Stomach smooth muscle (tissue), 2 donors: ENCODE results near the gene SPATA9.
"Not testable (repeated sequence)": the region's sequence is repeated elsewhere in the genome, so short reads cannot be mapped to it uniquely, and the experiment has no call there.

ENCODE experiments used
- H3K27ac ChIP-seq: one replicate; pipeline ENCODE4 v1.7.0; 2013; ENCODE audit warnings: mild to moderate bottlenecking, low read length, inconsistent platforms
- H3K27me3 ChIP-seq, 2 donors: one replicate each; pipeline ENCODE4 v1.7.0; 2013; ENCODE audit warnings: low read length in 2 of 2; ENCODE audit not compliant: insufficient read depth in 2 of 2, control insufficient read depth in 1 of 2
- H3K36me3 ChIP-seq, 2 donors: one replicate each; pipeline ENCODE4 v1.7.0; 2013; ENCODE audit warnings: low read length in 2 of 2; ENCODE audit not compliant: control insufficient read depth in 2 of 2, insufficient read depth in 2 of 2
- H3K4me1 ChIP-seq: one replicate; pipeline ENCODE4 v1.7.0; 2013; ENCODE audit warnings: low read length; ENCODE audit not compliant: control insufficient read depth, insufficient read depth
- H3K4me3 ChIP-seq, 2 donors: one replicate each; pipeline ENCODE4 v1.7.0; 2013; ENCODE audit warnings: low read length in 2 of 2
- H3K9ac ChIP-seq, 2 donors: one replicate each; pipeline ENCODE4 v1.7.0; 2013; ENCODE audit warnings: low read length in 2 of 2, mild to moderate bottlenecking in 1 of 2
- H3K9me3 ChIP-seq, 2 donors: one replicate each; pipeline ENCODE4 v1.7.0; 2013; ENCODE audit warnings: low read length in 2 of 2; ENCODE audit not compliant: control insufficient read depth in 2 of 2
- donor health status: healthy.
- donor health status: Pancreatic carcinoma.

The SPATA9 gene

GRCh38 chr5:95706196-95706595, 23.4 kb upstream of the SPATA9 start:
- H3K4me1 ChIP-seq, H3K27ac ChIP-seq, H3K4me3 ChIP-seq, H3K9ac ChIP-seq, H3K27me3 ChIP-seq, H3K9me3 ChIP-seq, H3K36me3 ChIP-seq: not testable (repeated sequence)

- no peaks in the 10 kb centered on the region for H3K9me3 ChIP-seq
- H3K9ac ChIP-seq: no peak overlapping the region
- no peaks in the 10 kb centered on the region for H3K36me3 ChIP-seq
- H3K4me1 ChIP-seq: no peaks in the 10 kb centered on the region
- H3K27ac ChIP-seq: no peak overlapping the region
- no peaks in the 10 kb centered on the region for H3K27me3 ChIP-seq
- no peak overlapping the region for H3K4me3 ChIP-seq
These were observed 21.4 kb upstream of the SPATA9 start for GRCh38 chr5:95704150-95704549.

GRCh38 chr5:95701074-95701473, 18.3 kb upstream of the SPATA9 start:
- Histone ChIP-seq H3K9ac (no peak overlapping the region), H3K36me3 (no peaks in the 10 kb centered on the region), H3K4me3 (no peak overlapping the region), H3K9me3 (no peaks in the 10 kb centered on the region), H3K27ac (no peak overlapping the region), H3K27me3 (no peaks in the 10 kb centered on the region), H3K4me1 (no peaks in the 10 kb centered on the region)

GRCh38 chr5:95699337-95699736, 16.5 kb upstream of the SPATA9 start:
- no peak overlapping the region for H3K27ac ChIP-seq
- no peaks in the 10 kb centered on the region for H3K36me3 ChIP-seq
- H3K9ac ChIP-seq: no peak overlapping the region
- H3K27me3 ChIP-seq: no peaks in the 10 kb centered on the region
- H3K9me3 ChIP-seq: no peaks in the 10 kb centered on the region
- H3K4me1 ChIP-seq: no peaks in the 10 kb centered on the region
- H3K4me3 ChIP-seq: no peak overlapping the region

- Histone ChIP-seq H3K4me3 (no peak overlapping the region), H3K27ac (no peak overlapping the region), H3K36me3 (no peaks in the 10 kb centered on the region)
These were observed 15.2 kb upstream of the SPATA9 start for GRCh38 chr5:95697781-95698681.

GRCh38 chr5:95690333-95690732, 7.5 kb upstream of the SPATA9 start:
- Histone ChIP-seq H3K36me3 (no peaks in the 10 kb centered on the region), H3K4me3 (no peak overlapping the region), H3K9me3 (no peaks in the 10 kb centered on the region), H3K27me3 (no peaks in the 10 kb centered on the region), H3K27ac (no peak overlapping the region), H3K9ac (no peak overlapping the region), H3K4me1 (no peaks in the 10 kb centered on the region)

More at GRCh38 chr5:95697781-95698681, 15.2 kb upstream of the SPATA9 start:
- Histone ChIP-seq H3K27me3 (no peaks in the 10 kb centered on the region), H3K9me3 (no peaks in the 10 kb centered on the region), H3K4me1 (no peaks in the 10 kb centered on the region), H3K9ac (no peak overlapping the region)

GRCh38 chr5:95689680-95690079, 6.9 kb upstream of the SPATA9 start:
- Histone ChIP-seq H3K9me3 (no peaks in the 10 kb centered on the region), H3K27me3 (no peaks in the 10 kb centered on the region), H3K9ac (no peak overlapping the region), H3K4me3 (no peak overlapping the region), H3K36me3 (no peaks in the 10 kb centered on the region), H3K4me1 (no peaks in the 10 kb centered on the region), H3K27ac (no peak overlapping the region)

GRCh38 chr5:95686651-95687050, 3.9 kb upstream of the SPATA9 start:
- H3K4me1 ChIP-seq: no peaks in the 10 kb centered on the region
- H3K9ac ChIP-seq: no peak overlapping the region
- no peak overlapping the region for H3K4me3 ChIP-seq
- no peaks in the 10 kb centered on the region for H3K36me3 ChIP-seq
- H3K27ac ChIP-seq: no peak overlapping the region
- no peaks in the 10 kb centered on the region for H3K9me3 ChIP-seq
- H3K27me3 ChIP-seq: no peaks in the 10 kb centered on the region

- H3K36me3 ChIP-seq: no peaks in the 10 kb centered on the region
- no peak overlapping the region for H3K4me3 ChIP-seq
- no peak overlapping the region for H3K9ac ChIP-seq
- no peaks in the 10 kb centered on the region for H3K27me3 ChIP-seq
- H3K4me1 ChIP-seq: no peaks in the 10 kb centered on the region
- H3K9me3 ChIP-seq: no peaks in the 10 kb centered on the region
- H3K27ac ChIP-seq: no peak overlapping the region
These were observed 1.6 kb upstream of the SPATA9 start for GRCh38 chr5:95684361-95684760.

- Histone ChIP-seq H3K27me3 (no peaks in the 10 kb centered on the region), H3K4me3 (no peak overlapping the region), H3K9ac (no peak overlapping the region), H3K27ac (no peak overlapping the region), H3K36me3 (no peaks in the 10 kb centered on the region), H3K4me1 (peaks cover 16% of the 10 kb centered on the region), H3K9me3 (no peaks in the 10 kb centered on the region)
These were observed 9.7 kb downstream of the SPATA9 start for GRCh38 chr5:95673081-95673480.

- no peak overlapping the region for H3K27ac ChIP-seq
- no peaks in the 10 kb centered on the region for H3K9me3 ChIP-seq
- no peaks in the 10 kb centered on the region for H3K36me3 ChIP-seq
- no peaks in the 10 kb centered on the region for H3K27me3 ChIP-seq
- H3K4me3 ChIP-seq: no peak overlapping the region
- H3K4me1 ChIP-seq: peaks cover 16% of the 10 kb centered on the region
- H3K9ac ChIP-seq: no peak overlapping the region
These were observed 10.2 kb downstream of the SPATA9 start for GRCh38 chr5:95672641-95673040.
